Activated B cell treated with CpG ODN at 0.5 μM for 24 hours (primary cell): ENCODE measurements around the gene MAN1A1. TPM values are rescaled to one million over a fixed set of nuclear protein-coding genes. Genes with fewer than 3 reads are reported as not detected.

Source experiments
- ATAC-seq: fragments of 200-7000 bp; cut with Tn5 transposase; one replicate; pipeline ENCODE4 v1.10.0; 2021; ENCODE audit warnings: low read depth, mild to moderate bottlenecking, moderate library complexity
- CTCF ChIA-PET: fragments of 350-600 bp; sonication (Branson Sonifier 250); formaldehyde crosslinking; loops from one replicate; lab custom pipeline; 2021; ENCODE audit warnings: antibody characterized with exemption; lab: Charles Lee
- POLR2A ChIA-PET: fragments of 350-600 bp; sonication (Branson Sonifier 250); formaldehyde crosslinking; loops from one replicate; lab custom pipeline; 2021; ENCODE audit warnings: antibody characterized with exemption; lab: Charles Lee
- DNase-seq: peaks from one replicate; pipeline ENCODE4 v3.0.0; 2022
- H3K27ac Mint-ChIP-seq: one replicate; pipeline ENCODE4 v1.8.0; 2020; ENCODE audit warnings: mixed read lengths
- H3K27me3 Mint-ChIP-seq: one replicate; pipeline ENCODE4 v1.8.0; 2021; ENCODE audit warnings: mixed read lengths
- H3K36me3 Mint-ChIP-seq: one replicate; pipeline ENCODE4 v1.8.0; 2021; ENCODE audit warnings: low read depth, mixed read lengths
- H3K4me1 Mint-ChIP-seq: one replicate; pipeline ENCODE4 v1.8.0; 2021; ENCODE audit warnings: mixed read lengths
- H3K4me3 Mint-ChIP-seq: one replicate; pipeline ENCODE4 v1.8.0; 2020; ENCODE audit warnings: mild to moderate bottlenecking, mixed read lengths
- H3K9me3 Mint-ChIP-seq: one replicate; pipeline ENCODE4 v1.8.0; 2020; ENCODE audit warnings: mixed read lengths
- intact Hi-C: fragments of 100-400 bp; cut with micrococcal nuclease; formaldehyde crosslinking; loops from one replicate; pipeline ENCODE4 v1.15.1; 2024
- total RNA-seq: library from RNA; stranded (reverse); gene quantifications from 2 replicates; pipeline ENCODE4 v1.2.3, GENCODE V29; 2022
- TF ChIP-seq, protein P1 (sequence below): fragments of 200-600 bp; IDR thresholded peaks from one replicate; pipeline ENCODE4 v1.8.0; 2022; ENCODE audit warnings: antibody characterized with exemption, mild to moderate bottlenecking

The MAN1A1 gene
- total RNA-seq, 1 donor from 2014 or later, result 18.1 TPM

DNA sequence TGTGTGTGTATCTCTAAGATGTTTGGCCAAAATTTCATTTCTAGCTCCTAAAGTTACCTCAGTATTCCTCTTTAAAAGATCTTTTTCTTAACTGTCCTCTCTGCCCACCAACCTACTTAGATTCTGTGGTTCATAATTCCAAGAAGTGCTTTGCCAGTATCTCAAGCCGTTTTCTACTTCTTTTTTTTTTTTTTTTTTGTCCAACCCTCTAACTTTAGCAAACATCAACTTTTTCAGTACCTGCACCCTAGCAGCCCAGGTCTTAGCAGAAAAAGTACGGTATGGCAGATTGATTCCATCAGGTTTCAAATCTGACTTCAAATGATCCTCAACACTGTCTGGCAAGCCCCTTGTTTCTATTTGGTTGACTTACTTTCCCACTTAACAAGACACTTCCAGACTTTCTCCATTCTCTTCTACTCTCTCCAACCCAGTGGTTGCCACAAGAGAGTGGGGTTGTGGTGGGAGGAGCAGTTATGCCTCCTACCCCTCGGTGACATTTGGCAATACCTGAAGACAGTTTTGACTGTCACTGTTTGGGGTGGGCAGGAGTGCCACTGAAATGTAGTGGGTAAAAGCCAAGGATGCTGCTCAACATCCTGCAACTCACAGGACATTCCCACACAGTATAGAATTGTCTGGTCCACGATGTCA, 10.8 kb upstream of the MAN1A1 start:
- ATAC-seq (no peak), DNase-seq (no peak)
- Mint-ChIP-seq H3K27ac (no peak overlapping the region), H3K36me3 (peaks cover 7% of the 10 kb centered on the region), H3K4me1 (peaks cover 23% of the 10 kb centered on the region), H3K4me3 (no peak overlapping the region), H3K9me3 (peaks cover 3% of the 10 kb centered on the region), H3K27me3 (no peaks in the 10 kb centered on the region)
- intact Hi-C loops, result no loop called here
- TF ChIP-seq, protein P1, sequence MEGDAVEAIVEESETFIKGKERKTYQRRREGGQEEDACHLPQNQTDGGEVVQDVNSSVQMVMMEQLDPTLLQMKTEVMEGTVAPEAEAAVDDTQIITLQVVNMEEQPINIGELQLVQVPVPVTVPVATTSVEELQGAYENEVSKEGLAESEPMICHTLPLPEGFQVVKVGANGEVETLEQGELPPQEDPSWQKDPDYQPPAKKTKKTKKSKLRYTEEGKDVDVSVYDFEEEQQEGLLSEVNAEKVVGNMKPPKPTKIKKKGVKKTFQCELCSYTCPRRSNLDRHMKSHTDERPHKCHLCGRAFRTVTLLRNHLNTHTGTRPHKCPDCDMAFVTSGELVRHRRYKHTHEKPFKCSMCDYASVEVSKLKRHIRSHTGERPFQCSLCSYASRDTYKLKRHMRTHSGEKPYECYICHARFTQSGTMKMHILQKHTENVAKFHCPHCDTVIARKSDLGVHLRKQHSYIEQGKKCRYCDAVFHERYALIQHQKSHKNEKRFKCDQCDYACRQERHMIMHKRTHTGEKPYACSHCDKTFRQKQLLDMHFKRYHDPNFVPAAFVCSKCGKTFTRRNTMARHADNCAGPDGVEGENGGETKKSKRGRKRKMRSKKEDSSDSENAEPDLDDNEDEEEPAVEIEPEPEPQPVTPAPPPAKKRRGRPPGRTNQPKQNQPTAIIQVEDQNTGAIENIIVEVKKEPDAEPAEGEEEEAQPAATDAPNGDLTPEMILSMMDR, result no peak
- CTCF ChIA-PET, result interaction anchor here (1.6 kb wide), 1 partner anchor 26 kb away, joined by 3 read pairs; no protein-coding TSS in a partner anchor
- POLR2A ChIA-PET, result interaction anchor here (0.7 to 1.7 kb wide), 3 partner anchors 13 to 227 kb away, joined by 4 to 6 read pairs (median 4); no protein-coding TSS in a partner anchor

DNA sequence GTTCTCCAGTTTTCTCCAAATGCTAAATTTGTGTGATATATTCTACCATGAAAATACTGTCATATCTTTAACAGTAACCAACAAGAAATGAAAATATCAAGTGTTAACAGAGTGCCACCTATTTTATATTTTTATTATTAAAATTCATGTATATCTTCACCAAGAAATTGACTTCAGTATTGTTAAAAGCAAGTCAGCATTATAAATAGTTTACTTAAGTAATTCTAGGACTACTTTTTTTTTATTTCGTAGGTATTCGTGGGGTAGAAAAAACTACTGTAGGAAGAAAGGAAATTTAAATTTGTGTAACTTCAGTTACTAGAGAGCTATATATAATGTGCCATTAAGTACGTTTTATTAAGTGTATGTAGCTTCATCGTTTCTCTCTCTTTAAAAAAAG, 6.3 kb upstream of the MAN1A1 start:
- TF ChIP-seq, protein P1, result no peak
- H3K36me3 Mint-ChIP-seq, result no peaks in the 10 kb centered on the region
- no peak overlapping the region for H3K4me3 Mint-ChIP-seq
- ChIA-PET POLR2A (no interaction called here), CTCF (no interaction called here)
- no peak for ATAC-seq
- peaks cover 53% of the 10 kb centered on the region for H3K4me1 Mint-ChIP-seq
- no peak overlapping the region for H3K27ac Mint-ChIP-seq
- intact Hi-C loops, result no loop called here
- DNase-seq, result no peak
- no peaks in the 10 kb centered on the region for H3K27me3 Mint-ChIP-seq
- H3K9me3 Mint-ChIP-seq, result no peaks in the 10 kb centered on the region

DNA sequence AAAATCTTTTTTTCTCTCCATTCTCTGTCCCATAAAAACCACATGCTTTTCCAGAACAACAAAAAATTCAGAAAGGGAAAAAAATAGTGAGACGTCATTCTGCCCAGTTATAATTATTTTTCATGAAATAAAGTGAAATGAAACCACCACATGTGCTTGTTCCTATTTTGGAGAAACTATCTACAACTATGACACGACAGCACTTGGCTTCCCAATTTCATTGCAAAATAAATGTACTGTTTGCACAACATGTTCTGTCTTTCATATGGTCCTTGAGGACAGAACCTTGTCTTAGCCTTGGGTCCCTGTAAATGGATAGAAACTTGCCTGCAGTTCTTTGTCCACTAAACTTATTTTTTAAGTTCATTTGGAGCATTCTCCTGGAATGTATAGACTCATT, 5.6 kb upstream of the MAN1A1 start:
- Mint-ChIP-seq H3K27me3 (no peaks in the 10 kb centered on the region), H3K9me3 (no peaks in the 10 kb centered on the region), H3K4me1 (peaks cover 50% of the 10 kb centered on the region), H3K4me3 (peak overlapping the region; percentile 50), H3K36me3 (peaks cover 4% of the 10 kb centered on the region), H3K27ac (peak overlapping the region; percentile 10)
- ChIA-PET CTCF (no interaction called here), POLR2A (no interaction called here)
- DNase-seq (no peak), ATAC-seq (peak; percentile 23)
- intact Hi-C loops, result no loop called here
- TF ChIP-seq, protein P1, result no peak

DNA sequence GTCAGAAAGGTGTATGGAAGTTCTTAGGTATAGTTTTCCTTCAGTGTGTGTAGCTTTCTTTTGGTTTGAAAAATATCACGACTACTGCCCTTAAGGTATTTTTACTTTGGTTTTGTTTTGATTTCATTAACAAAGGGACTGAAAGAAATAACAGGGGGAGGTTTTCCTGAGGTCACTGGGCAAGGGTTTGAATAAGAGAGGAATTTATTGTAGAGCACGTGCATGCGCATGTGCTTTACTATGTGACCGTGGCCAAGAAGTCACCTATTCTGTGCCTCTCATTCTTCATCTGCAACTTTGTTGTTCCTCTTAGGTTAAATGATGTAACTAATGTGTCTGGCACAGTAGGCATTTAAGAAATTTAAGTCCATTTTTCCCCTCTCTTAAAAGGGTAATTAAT, 4.1 kb upstream of the MAN1A1 start:
- H3K27ac Mint-ChIP-seq, result peak overlapping the region; percentile 75
- ChIA-PET POLR2A (no interaction called here), CTCF (no interaction called here)
- H3K27me3 Mint-ChIP-seq, result no peaks in the 10 kb centered on the region
- TF ChIP-seq, protein P1, result no peak
- ATAC-seq, result no peak
- no peaks in the 10 kb centered on the region for H3K9me3 Mint-ChIP-seq
- peaks cover 40% of the 10 kb centered on the region for H3K4me1 Mint-ChIP-seq
- intact Hi-C loops, result loop anchor here (5.0 kb wide), 1 partner anchor 89 kb away; no protein-coding TSS in a partner anchor
- H3K4me3 Mint-ChIP-seq, result peak overlapping the region; percentile 33
- DNase-seq, result no peak
- H3K36me3 Mint-ChIP-seq, result peaks cover 4% of the 10 kb centered on the region

DNA sequence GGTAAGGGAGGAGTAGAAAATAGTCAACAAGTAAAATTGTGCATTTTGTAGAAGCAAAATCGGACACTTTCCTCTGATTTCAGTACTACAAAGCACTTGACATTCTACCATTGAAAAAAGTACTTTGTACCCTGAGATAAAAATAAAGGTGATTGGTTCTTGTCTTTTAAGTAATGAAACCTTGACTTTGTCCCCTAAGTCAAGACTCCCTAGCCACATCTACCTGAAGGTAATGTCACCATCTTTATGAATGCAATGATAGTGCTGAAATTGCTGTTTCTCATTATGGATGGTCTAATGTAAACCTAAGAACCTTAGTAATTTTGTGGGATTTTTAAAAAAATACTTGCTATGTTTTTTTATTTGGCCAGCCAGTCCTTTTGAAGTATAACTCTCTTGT, 2.4 kb upstream of the MAN1A1 start:
- intact Hi-C loops, result loop anchor here (5.0 kb wide), 1 partner anchor 90 kb away; no protein-coding TSS in a partner anchor
- H3K9me3 Mint-ChIP-seq, result no peaks in the 10 kb centered on the region
- H3K27me3 Mint-ChIP-seq, result no peaks in the 10 kb centered on the region
- H3K4me1 Mint-ChIP-seq, result peaks cover 54% of the 10 kb centered on the region
- POLR2A ChIA-PET, result no interaction called here
- CTCF ChIA-PET, result no interaction called here
- no peak overlapping the region for H3K27ac Mint-ChIP-seq
- no peak overlapping the region for H3K4me3 Mint-ChIP-seq
- peaks cover 4% of the 10 kb centered on the region for H3K36me3 Mint-ChIP-seq
- DNase-seq, result no peak
- no peak for ATAC-seq
- TF ChIP-seq, protein P1, result no peak
